Calu3 (cell line): Measurements from ENCODE around the gene BNIP3. TPM values are rescaled to one million over a fixed set of nuclear protein-coding genes. Genes with fewer than 3 reads are reported as not detected.

Experiments used
- BruUV-seq: library from RNA; stranded (reverse); fragments of 400-500 nt; replicated peaks from 2 replicates; lab custom pipeline; 2021; lab: Mats Ljungman, UMichigan
- CTCF ChIA-PET: fragments of 300-600 bp; sonication (Branson Sonifier 250); formaldehyde crosslinking; loops from one replicate; lab custom pipeline; 2022; ENCODE audit warnings: antibody characterized with exemption; lab: Charles Lee
- DNase-seq: peaks from one replicate; pipeline ENCODE4 v3.0.0; 2022
- H3K27ac Mint-ChIP-seq: one replicate; pipeline ENCODE4 v1.8.0; 2022; ENCODE audit warnings: mixed read lengths; ENCODE audit not compliant: unreplicated experiment
- H3K27me3 Mint-ChIP-seq: one replicate; pipeline ENCODE4 v1.8.0; 2022; ENCODE audit warnings: mixed read lengths; ENCODE audit not compliant: unreplicated experiment
- H3K36me3 Mint-ChIP-seq: one replicate; pipeline ENCODE4 v1.8.0; 2022; ENCODE audit warnings: mild to moderate bottlenecking, moderate library complexity, mixed read lengths; ENCODE audit not compliant: insufficient read depth, unreplicated experiment
- H3K4me1 Mint-ChIP-seq: one replicate; pipeline ENCODE4 v1.8.0; 2022; ENCODE audit warnings: mild to moderate bottlenecking, low read depth, mixed read lengths; ENCODE audit not compliant: unreplicated experiment
- H3K4me3 Mint-ChIP-seq: one replicate; pipeline ENCODE4 v1.8.0; 2022; ENCODE audit warnings: mild to moderate bottlenecking, low read depth, moderate library complexity, mixed read lengths; ENCODE audit not compliant: unreplicated experiment
- H3K9me3 Mint-ChIP-seq: one replicate; pipeline ENCODE4 v1.8.0; 2022; ENCODE audit warnings: low read depth, mixed read lengths; ENCODE audit not compliant: unreplicated experiment
- CTCF ChIP-seq: fragments of 200-600 bp; IDR thresholded peaks from one replicate; pipeline ENCODE4 v1.8.0; 2022; ENCODE audit warnings: antibody characterized with exemption; ENCODE audit not compliant: unreplicated experiment
- intact Hi-C: fragments of 100-400 bp; cut with micrococcal nuclease; formaldehyde crosslinking; loops from one replicate; pipeline ENCODE4 v1.10.0; 2022; ENCODE audit not compliant: unreplicated experiment
- total RNA-seq: library from RNA; stranded (reverse); gene quantifications from 2 replicates; pipeline ENCODE4 v1.2.3, GENCODE V29; 2022

The BNIP3 gene
- total RNA-seq, 1 experiment from 2014 or later: 7.9 TPM

- CTCF ChIA-PET: no interaction called here
- Mint-ChIP-seq H3K36me3 (peaks cover 13% of the 10 kb centered on the region), H3K4me1 (no peaks in the 10 kb centered on the region), H3K27ac (no peak overlapping the region), H3K4me3 (no peak overlapping the region), H3K9me3 (no peaks in the 10 kb centered on the region), H3K27me3 (no peaks in the 10 kb centered on the region)
- TF ChIP-seq CTCF: no peak
- BruUV-seq: no TSS peak
- no peak for DNase-seq
- intact Hi-C loops: no loop called here
Measured at GRCh38 chr10:131964298-131964697, 17.4 kb downstream of the BNIP3 start.

GRCh38 chr10:131963811-131964210 is 17.9 kb downstream of the BNIP3 start:
- Mint-ChIP-seq H3K4me3 (no peak overlapping the region), H3K27ac (no peak overlapping the region), H3K27me3 (no peaks in the 10 kb centered on the region), H3K4me1 (no peaks in the 10 kb centered on the region), H3K36me3 (peaks cover 13% of the 10 kb centered on the region), H3K9me3 (no peaks in the 10 kb centered on the region)
- CTCF ChIA-PET: no interaction called here
- BruUV-seq: no TSS peak
- intact Hi-C loops: no loop called here
- no peak for TF ChIP-seq CTCF
- DNase-seq: no peak

DNA sequence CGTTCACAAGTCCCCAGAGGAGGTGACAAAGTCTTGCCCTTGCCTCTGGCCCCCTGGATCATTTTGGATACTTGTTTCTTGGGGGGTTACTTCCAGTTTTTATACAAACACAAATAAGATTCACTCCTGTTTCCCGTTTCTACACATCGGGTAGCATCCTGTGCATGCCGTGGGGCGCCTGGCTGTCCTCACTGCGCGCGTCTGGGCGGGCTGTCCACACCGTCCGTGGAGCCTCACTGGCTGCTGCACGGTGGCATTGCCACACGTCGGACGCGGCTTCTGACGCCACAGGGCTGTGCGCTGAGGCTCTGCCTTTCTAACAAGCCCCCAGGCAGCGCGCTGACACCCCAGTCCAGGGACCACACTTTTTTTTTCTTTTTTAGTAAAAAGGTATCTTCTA is 18.4 kb downstream of the BNIP3 start:
- Mint-ChIP-seq H3K36me3 (peaks cover 13% of the 10 kb centered on the region), H3K9me3 (no peaks in the 10 kb centered on the region), H3K4me3 (no peak overlapping the region), H3K4me1 (no peaks in the 10 kb centered on the region), H3K27me3 (no peaks in the 10 kb centered on the region), H3K27ac (no peak overlapping the region)
- no peak for TF ChIP-seq CTCF
- CTCF ChIA-PET: no interaction called here
- no peak for DNase-seq
- intact Hi-C loops: no loop called here
- BruUV-seq: no TSS peak

DNA sequence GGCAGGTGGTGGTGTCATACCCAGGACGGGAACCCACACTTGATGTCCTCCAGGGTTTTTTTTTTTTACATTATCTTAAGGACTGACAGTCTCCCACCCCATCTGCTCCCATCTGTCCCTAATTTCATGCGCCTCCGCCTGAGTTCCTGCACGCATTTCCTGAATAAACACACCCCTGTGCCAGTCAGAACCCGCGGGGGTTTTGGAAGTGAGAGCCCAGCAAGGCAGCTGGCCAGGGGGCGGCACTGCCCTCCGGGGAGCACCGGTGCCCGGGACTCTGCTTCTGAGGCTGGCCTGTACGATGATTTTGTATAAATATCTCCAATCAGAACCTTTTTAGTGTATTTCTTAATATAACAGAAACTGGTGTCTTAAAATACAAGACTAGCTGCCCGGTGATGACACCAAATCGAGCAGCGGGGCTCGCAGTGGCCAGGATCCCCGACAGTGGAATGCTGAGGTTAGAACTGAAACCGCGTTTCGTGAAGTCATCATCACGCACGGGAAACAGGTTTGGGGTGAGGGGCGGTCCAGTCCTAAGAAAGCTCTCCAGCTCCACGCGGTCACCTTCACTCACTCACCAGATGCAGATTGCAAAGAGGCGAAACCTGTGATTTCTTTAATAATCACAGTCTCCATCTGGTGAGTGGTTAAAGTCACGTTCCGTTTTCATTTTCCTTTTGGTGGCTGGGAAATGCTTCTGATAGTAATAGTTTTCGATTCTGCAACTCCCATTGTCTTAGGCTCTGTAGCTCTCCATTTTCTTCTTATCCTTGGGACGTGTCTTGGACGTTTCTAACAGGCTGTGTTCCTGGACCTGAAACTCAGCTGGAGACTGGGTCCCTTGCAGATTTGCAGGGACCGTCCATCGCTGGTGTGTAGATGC is 19.7 kb downstream of the BNIP3 start:
- TF ChIP-seq CTCF: no peak
- Mint-ChIP-seq H3K36me3 (peaks cover 17% of the 10 kb centered on the region), H3K27ac (no peak overlapping the region), H3K4me3 (no peak overlapping the region), H3K27me3 (no peaks in the 10 kb centered on the region), H3K4me1 (no peaks in the 10 kb centered on the region), H3K9me3 (no peaks in the 10 kb centered on the region)
- CTCF ChIA-PET: no interaction called here
- no peak for DNase-seq
- intact Hi-C loops: no loop called here
- BruUV-seq: no TSS peak
